Thyroid gland (tissue), 4 donors: ENCODE data around the gene RHOG.

Source experiments
- CTCF ChIP-seq, 6 experiments: fragments of 200-600 bp in 3 of 6; fragments of 450-650 bp in 3 of 6; sonication (generic) in 3 of 6; IDR thresholded peaks; one replicate each; pipeline ENCODE4 v1.5.1; 2016 to 2019; ENCODE audit warnings: antibody characterized with exemption in 6 of 6, mild to moderate bottlenecking in 2 of 6, inconsistent platforms in 1 of 6, moderate library complexity in 1 of 6
- POLR2A ChIP-seq, 2 donors: fragments of 450-650 bp; IDR thresholded peaks; one replicate each; pipeline ENCODE4 v1.6.1; 2017; ENCODE audit warnings: antibody characterized with exemption in 2 of 2, mild to moderate bottlenecking in 2 of 2, moderate library complexity in 1 of 2

- TF ChIP-seq CTCF (IDR thresholded peaks at IDR 0.05) = no peak
- no peak for TF ChIP-seq POLR2A (IDR thresholded peaks at IDR 0.05)
Measured at GRCh38 chr11:3810951-3811350, 29.8 kb downstream of the RHOG start.
